Measurements from ENCODE around the gene PDE4B. TPM values are rescaled to one million over a fixed set of nuclear protein-coding genes. Genes with fewer than 3 reads are reported as not detected.

The PDE4B gene
- total RNA-seq, 2 experiments from 2014 or later = 2.4 to 3.1 TPM

- Histone ChIP-seq H2AFZ (ENCODE audit: low read length) (no peak overlapping the region), H3K27ac (ENCODE audit: low read depth, low read length, poor library complexity, severe bottlenecking) (no peak overlapping the region), H3K79me2 (ENCODE audit: insufficient read depth, low read depth, low read length) (no peaks in the 10 kb centered on the region), H3K9me3 (ENCODE audit: low read length) (no peaks in the 10 kb centered on the region), H3K4me3 (ENCODE audit: low read depth, low read length, poor library complexity, severe bottlenecking) (no peak overlapping the region), H4K20me1 (ENCODE audit: insufficient read depth, low read length) (no peaks in the 10 kb centered on the region), H3K4me2 (ENCODE audit: low read length) (no peak overlapping the region), H3K9me2 (ENCODE audit: insufficient read depth, low read length) (no peaks in the 10 kb centered on the region), H3K4me1 (ENCODE audit: insufficient read depth, low read length, poor library complexity, severe bottlenecking) (no peaks in the 10 kb centered on the region), H3K36me3 (ENCODE audit: insufficient read depth, low read length) (no peaks in the 10 kb centered on the region)
- no TSS peak for BruUV-seq (replicated peaks)
- no peak for TF ChIP-seq EZH2phosphoT487 (IDR thresholded peaks at IDR 0.05; ENCODE audit: borderline replicate concordance, low read depth, low read length)
- TF ChIP-seq, protein P1, sequence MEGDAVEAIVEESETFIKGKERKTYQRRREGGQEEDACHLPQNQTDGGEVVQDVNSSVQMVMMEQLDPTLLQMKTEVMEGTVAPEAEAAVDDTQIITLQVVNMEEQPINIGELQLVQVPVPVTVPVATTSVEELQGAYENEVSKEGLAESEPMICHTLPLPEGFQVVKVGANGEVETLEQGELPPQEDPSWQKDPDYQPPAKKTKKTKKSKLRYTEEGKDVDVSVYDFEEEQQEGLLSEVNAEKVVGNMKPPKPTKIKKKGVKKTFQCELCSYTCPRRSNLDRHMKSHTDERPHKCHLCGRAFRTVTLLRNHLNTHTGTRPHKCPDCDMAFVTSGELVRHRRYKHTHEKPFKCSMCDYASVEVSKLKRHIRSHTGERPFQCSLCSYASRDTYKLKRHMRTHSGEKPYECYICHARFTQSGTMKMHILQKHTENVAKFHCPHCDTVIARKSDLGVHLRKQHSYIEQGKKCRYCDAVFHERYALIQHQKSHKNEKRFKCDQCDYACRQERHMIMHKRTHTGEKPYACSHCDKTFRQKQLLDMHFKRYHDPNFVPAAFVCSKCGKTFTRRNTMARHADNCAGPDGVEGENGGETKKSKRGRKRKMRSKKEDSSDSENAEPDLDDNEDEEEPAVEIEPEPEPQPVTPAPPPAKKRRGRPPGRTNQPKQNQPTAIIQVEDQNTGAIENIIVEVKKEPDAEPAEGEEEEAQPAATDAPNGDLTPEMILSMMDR (conservative IDR thresholded peaks at IDR 0.05; ENCODE audit: low read length) = no peak
- intact Hi-C loops (cut with micrococcal nuclease; ENCODE audit: unreplicated experiment) = no loop called here
- CTCF ChIA-PET (ENCODE audit: unreplicated experiment) = interaction anchor here (1.7 kb wide), 1 partner anchor 12 kb away, joined by 4 read pairs; no protein-coding TSS in a partner anchor
- POLR2A ChIA-PET = interaction anchor here (0.7 to 3.3 kb wide), 6 partner anchors 7 to 41 kb away, joined by 3 to 20 read pairs (median 4); no protein-coding TSS in a partner anchor
- no peak for DNase-seq (ENCODE audit: low spot score)
Measured at GRCh38 chr1:66291531-66291864, 498.8 kb downstream of the PDE4B start.

DNA sequence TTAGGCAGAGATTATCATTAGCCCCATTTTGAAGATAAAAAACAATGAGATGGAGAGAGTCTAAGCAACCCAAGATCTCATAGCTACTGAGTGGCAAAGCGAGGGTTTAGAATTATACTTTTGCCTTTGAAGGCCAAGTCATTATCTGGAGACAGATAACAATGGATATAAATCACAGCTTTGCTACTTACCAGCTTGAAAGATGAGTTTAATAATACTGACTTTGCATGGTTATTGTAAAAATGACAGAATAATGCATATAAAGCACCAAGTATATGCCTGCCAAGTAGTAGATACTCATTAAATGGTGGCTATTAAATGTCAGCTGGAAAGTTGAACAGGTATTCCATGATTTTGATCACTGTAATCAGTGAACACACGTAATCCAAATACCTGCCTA lies 499.6 kb downstream of the PDE4B start:
- intact Hi-C loops (cut with micrococcal nuclease; ENCODE audit: unreplicated experiment) = no loop called here
- Histone ChIP-seq H3K4me2 (ENCODE audit: low read length) (no peak overlapping the region), H3K4me1 (ENCODE audit: insufficient read depth, low read length, poor library complexity, severe bottlenecking) (no peaks in the 10 kb centered on the region), H3K9me2 (ENCODE audit: insufficient read depth, low read length) (no peaks in the 10 kb centered on the region), H3K79me2 (ENCODE audit: insufficient read depth, low read depth, low read length) (no peaks in the 10 kb centered on the region), H3K36me3 (ENCODE audit: insufficient read depth, low read length) (no peaks in the 10 kb centered on the region), H2AFZ (ENCODE audit: low read length) (no peak overlapping the region), H3K4me3 (ENCODE audit: low read depth, low read length, poor library complexity, severe bottlenecking) (no peak overlapping the region), H3K9me3 (ENCODE audit: low read length) (no peaks in the 10 kb centered on the region), H4K20me1 (ENCODE audit: insufficient read depth, low read length) (no peaks in the 10 kb centered on the region), H3K27ac (ENCODE audit: low read depth, low read length, poor library complexity, severe bottlenecking) (no peak overlapping the region)
- TF ChIP-seq, protein P1 (conservative IDR thresholded peaks at IDR 0.05; ENCODE audit: low read length) = no peak
- TF ChIP-seq EZH2phosphoT487 (IDR thresholded peaks at IDR 0.05; ENCODE audit: borderline replicate concordance, low read depth, low read length) = no peak
- ChIA-PET CTCF (ENCODE audit: unreplicated experiment) (no interaction called here), POLR2A (interaction anchor here (0.7 to 3.3 kb wide), 3 partner anchors 9 to 150 kb away, joined by 3 to 20 read pairs (median 4); no protein-coding TSS in a partner anchor)
- no TSS peak for BruUV-seq (replicated peaks)
- no peak for DNase-seq (ENCODE audit: low spot score)

DNA sequence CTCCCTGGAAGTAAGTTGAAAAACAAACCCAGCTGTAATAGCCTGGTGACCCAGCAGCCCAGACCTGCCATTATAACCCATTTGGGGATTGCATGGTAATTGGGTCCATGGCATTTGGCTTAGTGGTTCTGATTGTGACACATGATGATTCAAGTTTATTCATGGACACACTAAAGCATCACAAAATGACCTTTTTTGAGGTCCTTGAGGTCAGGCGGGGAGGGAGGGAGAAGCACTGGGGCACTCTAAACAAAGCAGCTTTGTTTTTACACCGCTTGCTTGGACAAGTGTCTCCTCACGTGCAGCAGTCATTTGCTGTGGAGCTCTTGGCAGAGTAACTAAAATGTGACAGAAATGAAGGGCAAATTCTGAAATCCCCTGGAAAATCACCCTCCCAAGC lies 500.2 kb downstream of the PDE4B start:
- no TSS peak for BruUV-seq (replicated peaks)
- no peaks in the 10 kb centered on the region for H3K36me3 ChIP-seq (ENCODE audit: insufficient read depth, low read length)
- no peaks in the 10 kb centered on the region for H4K20me1 ChIP-seq (ENCODE audit: insufficient read depth, low read length)
- H3K9me3 ChIP-seq (ENCODE audit: low read length) = no peaks in the 10 kb centered on the region
- intact Hi-C loops (cut with micrococcal nuclease; ENCODE audit: unreplicated experiment) = no loop called here
- POLR2A ChIA-PET = interaction anchor here (0.7 to 3.3 kb wide), 4 partner anchors 8 to 15 kb away, joined by 3 to 20 read pairs (median 4); no protein-coding TSS in a partner anchor
- H3K79me2 ChIP-seq (ENCODE audit: insufficient read depth, low read depth, low read length) = no peaks in the 10 kb centered on the region
- H2AFZ ChIP-seq (ENCODE audit: low read length) = no peak overlapping the region
- H3K4me3 ChIP-seq (ENCODE audit: low read depth, low read length, poor library complexity, severe bottlenecking) = no peak overlapping the region
- H3K9me2 ChIP-seq (ENCODE audit: insufficient read depth, low read length) = no peaks in the 10 kb centered on the region
- CTCF ChIA-PET (ENCODE audit: unreplicated experiment) = no interaction called here
- TF ChIP-seq, protein P1 (conservative IDR thresholded peaks at IDR 0.05; ENCODE audit: low read length) = no peak
- no peak for TF ChIP-seq EZH2phosphoT487 (IDR thresholded peaks at IDR 0.05; ENCODE audit: borderline replicate concordance, low read depth, low read length)
- no peak overlapping the region for H3K27ac ChIP-seq (ENCODE audit: low read depth, low read length, poor library complexity, severe bottlenecking)
- no peaks in the 10 kb centered on the region for H3K4me1 ChIP-seq (ENCODE audit: insufficient read depth, low read length, poor library complexity, severe bottlenecking)
- DNase-seq (ENCODE audit: low spot score) = no peak
- H3K4me2 ChIP-seq (ENCODE audit: low read length) = no peak overlapping the region
